Body of pancreas (tissue), 4 donors: ENCODE measurements around the gene TMEM131L. TPM values are rescaled to one million over a fixed set of nuclear protein-coding genes. Genes with fewer than 3 reads are reported as not detected.

ENCODE experiments used
- ATAC-seq: fragments of 150-250 bp; one replicate; pipeline ENCODE4 v1.9.1; 2016
- DNase-seq, 4 donors: peaks; one replicate each; pipeline ENCODE4 v3.0.0-alpha.2; 2019
- H3K27ac ChIP-seq, 4 donors: fragments of 200-600 bp; sonication (generic); 1 replicate in 3 of 4; 2 replicates in 1 of 4; pipeline versions ENCODE4 v1.5.1 to v1.6.1; 2016 to 2019; ENCODE audit warnings: mild to moderate bottlenecking in 1 of 4, mixed read lengths in 1 of 4, moderate library complexity in 1 of 4
- H3K27me3 ChIP-seq, 2 donors: fragments of 200-600 bp; sonication (generic); one replicate each; pipeline ENCODE4 v1.6.0; 2016; ENCODE audit warnings: mild to moderate bottlenecking in 1 of 2
- H3K36me3 ChIP-seq, 2 donors: fragments of 200-600 bp; sonication (generic); replicated peaks in 1 of 2; 2 replicates each; pipeline ENCODE4 v1.5.1; 2016; ENCODE audit warnings: low read depth in 2 of 2; ENCODE audit not compliant: insufficient read depth in 1 of 2
- H3K4me1 ChIP-seq: fragments of 200-600 bp; sonication (generic); one replicate; pipeline ENCODE4 v1.6.0; 2016
- H3K4me3 ChIP-seq, 2 donors: fragments of 200-600 bp; sonication (generic); 1 replicate in 1 of 2; 2 replicates in 1 of 2; pipeline ENCODE4 v1.5.1; 2016 to 2019
- H3K9me3 ChIP-seq, 3 donors: fragments of 200-600 bp; sonication (generic); 1 replicate in 2 of 3; 2 replicates in 1 of 3; pipeline ENCODE4 v1.5.1; 2016
- CTCF ChIP-seq, 7 experiments: fragments of 450-650 bp in 4 of 7; fragments of 200-600 bp in 3 of 7; sonication (generic) in 3 of 7; IDR thresholded peaks; one replicate each; pipeline ENCODE4 v1.5.1; 2016 to 2019; ENCODE audit warnings: antibody characterized with exemption in 7 of 7
- POLR2A ChIP-seq, 3 donors: fragments of 450-650 bp; IDR thresholded peaks; one replicate each; pipeline ENCODE4 v1.6.1; 2016; ENCODE audit warnings: antibody characterized with exemption in 3 of 3, mild to moderate bottlenecking in 2 of 3
- WGBS, 2 donors: methylation state at CpG; one replicate each; pipeline ENCODE4 v1.1.5; 2017; 5-methylcytosine and 5-hydroxymethylcytosine counted together
- intact Hi-C: fragments of 100-400 bp; cut with DNase I; formaldehyde crosslinking; loops from one replicate; pipeline ENCODE4 v1.15.1; 2023
- total RNA-seq, 2 donors: library from RNA; depleted of rRNA; stranded (reverse); fragments of >200 nt; gene quantifications; one replicate each; pipeline ENCODE4 v1.1.0, GENCODE V29; 2016

TMEM131L gene
- total RNA-seq, 2 donors from 2014 or later: 47.1 to 63.6 TPM

DNA sequence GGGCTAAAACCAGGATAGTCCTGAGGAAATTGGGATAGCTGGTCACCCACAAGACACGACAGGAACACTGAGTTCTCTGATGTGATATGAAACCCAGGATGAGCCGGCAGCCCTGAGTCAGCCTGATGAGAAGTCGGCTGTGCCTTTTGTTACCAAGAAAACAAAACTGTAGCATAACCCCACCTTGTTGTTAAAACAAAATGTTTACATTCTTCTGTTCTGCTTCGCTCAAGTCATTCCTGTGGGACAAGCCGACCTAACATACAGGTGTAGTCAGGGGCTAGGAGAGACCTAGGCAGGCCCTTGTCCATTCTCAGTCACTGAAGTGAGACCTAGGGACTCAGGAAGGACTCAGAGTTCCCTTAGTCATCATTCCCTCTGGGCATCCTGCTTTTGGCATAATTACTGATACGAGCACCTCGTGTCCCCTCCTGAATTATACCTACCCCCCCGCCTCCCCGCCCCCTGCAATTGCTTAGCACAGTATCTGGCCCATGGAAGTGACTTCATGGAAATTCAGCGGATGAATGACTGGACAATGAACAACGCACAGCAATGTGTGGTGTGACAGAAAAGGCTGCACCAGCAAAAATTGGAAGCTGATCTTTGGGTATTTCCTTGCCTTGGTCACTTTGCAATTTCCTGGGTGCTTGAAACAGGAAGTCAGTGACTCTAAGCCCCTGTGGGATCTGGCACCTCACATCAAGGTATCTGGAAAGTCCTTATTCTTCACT, 186.1 kb downstream of the TMEM131L start:
- ATAC-seq: peak; percentile 6
- peak in 1 of 4 donors; percentile 59 for DNase-seq
- no peaks in the 10 kb centered on the region for H3K36me3 ChIP-seq

DNA sequence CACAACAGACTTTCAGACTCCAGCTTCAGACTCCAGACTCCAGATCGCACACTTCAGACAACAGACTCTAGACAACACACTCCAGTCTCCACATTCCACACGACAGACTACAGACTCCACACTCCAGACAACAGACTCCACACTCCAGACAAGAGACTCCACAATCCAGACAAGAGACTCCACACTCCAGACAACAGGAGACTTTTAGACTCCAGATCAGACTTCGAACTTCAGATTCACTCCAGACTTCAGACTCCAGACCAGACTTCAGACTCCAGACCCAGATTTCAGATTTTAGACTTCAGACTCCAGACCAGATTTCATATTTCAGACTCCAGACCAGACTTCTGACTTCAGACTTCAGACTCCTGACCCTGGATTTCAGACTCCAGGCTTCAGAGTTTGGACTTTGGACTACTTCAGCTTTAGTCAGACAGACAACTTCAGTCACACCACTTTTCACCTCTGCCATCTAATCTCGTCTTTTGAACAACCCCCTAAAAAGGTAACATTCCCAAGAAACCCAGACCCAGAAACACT, 188.9 kb downstream of the TMEM131L start:
- DNase-seq (no peak), ATAC-seq (no peak)
- Histone ChIP-seq H3K27ac (peak overlapping the region in 2 of 4 donors; percentile 21 to 62), H3K9me3 (no peaks in the 10 kb centered on the region), H3K27me3 (no peaks in the 10 kb centered on the region), H3K4me3 (no peak overlapping the region), H3K4me1 (no peaks in the 10 kb centered on the region), H3K36me3 (no peaks in the 10 kb centered on the region)
- intact Hi-C loops: no loop called here
- WGBS, 2 donors: 44 to 50% methylated on average over 4 of the region's 4 CpGs
- TF ChIP-seq POLR2A (IDR thresholded peaks at IDR 0.05) (peak in 1 of 3 donors; percentile 13), CTCF (IDR thresholded peaks at IDR 0.05) (no peak)

More for the DNA sequence above, 186.1 kb downstream of the TMEM131L start:
- intact Hi-C loops: no loop called here
- Histone ChIP-seq H3K27me3 (no peaks in the 10 kb centered on the region), H3K27ac (peak overlapping the region in 2 of 4 donors; percentile 18 to 74), H3K4me1 (no peaks in the 10 kb centered on the region), H3K4me3 (no peak overlapping the region), H3K9me3 (no peaks in the 10 kb centered on the region)
- TF ChIP-seq CTCF (IDR thresholded peaks at IDR 0.05) (no peak), POLR2A (IDR thresholded peaks at IDR 0.05) (no peak)
- WGBS, 2 donors: 66 to 68% methylated on average over 11 of the region's 11 CpGs

- ATAC-seq: peak; percentile 19
- Histone ChIP-seq H3K27ac (peak overlapping the region in 1 of 4 donors; percentile 62), H3K4me3 (no peak overlapping the region)
These were observed 189.8 kb downstream of the TMEM131L start for GRCh38 chr4:153655928-153656327.

DNA sequence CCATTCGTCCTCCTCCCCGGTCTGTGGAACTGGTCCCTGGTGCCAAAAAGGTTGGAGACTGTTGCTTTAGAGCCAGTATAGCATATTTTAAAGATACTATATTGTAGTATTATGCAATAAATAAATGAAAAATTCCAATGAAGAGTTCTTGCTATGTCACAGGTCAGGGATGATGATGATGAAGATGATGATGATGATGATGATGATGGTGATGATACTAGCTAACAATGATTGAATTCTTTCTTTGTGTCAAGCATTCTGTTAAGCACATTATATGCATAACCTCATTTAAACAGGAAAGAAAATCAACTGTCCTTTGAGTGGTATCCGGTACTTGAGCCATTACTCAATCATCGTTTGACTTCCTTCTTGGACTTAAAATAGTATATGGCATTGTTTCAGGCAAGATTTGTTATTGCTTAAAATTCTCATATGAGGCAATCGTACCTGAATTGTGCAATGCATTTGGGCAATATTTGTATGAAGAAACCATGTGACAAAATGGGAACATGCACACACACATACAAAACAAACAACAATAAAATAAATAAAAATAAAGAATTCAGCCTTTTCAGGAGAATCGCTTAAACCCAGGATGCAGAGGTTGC, 195.2 kb downstream of the TMEM131L start:
- TF ChIP-seq CTCF (IDR thresholded peaks at IDR 0.05) (no peak), POLR2A (IDR thresholded peaks at IDR 0.05) (no peak)
- H3K4me3 ChIP-seq: no peak overlapping the region

More at GRCh38 chr4:153655928-153656327, 189.8 kb downstream of the TMEM131L start:
- no peaks in the 10 kb centered on the region for H3K4me1 ChIP-seq
- peak in 1 of 4 donors; percentile 64 for DNase-seq
- WGBS, 2 donors: 68 to 70% methylated on average over 4 of the region's 4 CpGs
- H3K36me3 ChIP-seq: no peaks in the 10 kb centered on the region
- no peaks in the 10 kb centered on the region for H3K9me3 ChIP-seq
- intact Hi-C loops: no loop called here
- H3K27me3 ChIP-seq: no peaks in the 10 kb centered on the region
- TF ChIP-seq POLR2A (IDR thresholded peaks at IDR 0.05) (peak in 1 of 3 donors; percentile 56), CTCF (IDR thresholded peaks at IDR 0.05) (no peak)

More for the DNA sequence above, 195.2 kb downstream of the TMEM131L start:
- intact Hi-C loops: no loop called here
- Histone ChIP-seq H3K9me3 (no peaks in the 10 kb centered on the region), H3K27me3 (no peaks in the 10 kb centered on the region), H3K27ac (peak overlapping the region in 1 of 4 donors; percentile 46), H3K4me1 (no peaks in the 10 kb centered on the region), H3K36me3 (no peaks in the 10 kb centered on the region)
- WGBS, 2 donors: 60 to 68% methylated on average over 6 of the region's 6 CpGs
- ATAC-seq: peak; percentile 42
- no peak for DNase-seq
